ENCODE measurements around the gene HOXA10.

- TF ChIP-seq CTCF (IDR thresholded peaks at IDR 0.05 in 2 of 3, conservative IDR thresholded peaks at IDR 0.05 in 1 of 3; ENCODE audit: borderline replicate concordance in 1 of 3, insufficient read depth in 1 of 3, low read depth in 2 of 3, low read length in 2 of 3) (no peak), ZBTB33 (IDR thresholded peaks at IDR 0.05; ENCODE audit: extremely low read depth, insufficient replicate concordance, low read length) (no peak), EZH2phosphoT487 (IDR thresholded peaks at IDR 0.05; ENCODE audit: borderline replicate concordance) (no peak), MAX (IDR thresholded peaks at IDR 0.05) (no peak), ZNF274 (IDR thresholded peaks at IDR 0.05; ENCODE audit: low read depth, low read length) (no peak), POLR2AphosphoS5 (IDR thresholded peaks at IDR 0.05; ENCODE audit: low read depth, low read length) (no peak), EZH2 (IDR thresholded peaks at IDR 0.05) (no peak)
Measured at GRCh38 chr7:27185854-27186667, 11.9 kb upstream of the HOXA10 start.
